HepG2 (cell line): Measurements from ENCODE around the gene PRKAR1B. TPM values are rescaled to one million over a fixed set of nuclear protein-coding genes. Genes with fewer than 3 reads are reported as not detected.

Experiments used
- E2F5 ChIP-seq: sonication (generic); formaldehyde crosslinking; conservative IDR thresholded peaks from 2 replicates; pipeline ENCODE4 v1.4.0; 2020; ENCODE audit warnings: missing genetic modification reagents
- GATAD2A ChIP-seq: IDR thresholded peaks from 2 replicates; pipeline ENCODE4 v1.6.1; 2016
- JUN ChIP-seq: sonication (generic); formaldehyde crosslinking; IDR thresholded peaks from 2 replicates; pipeline ENCODE4 v1.4.0; 2020; ENCODE audit warnings: mild to moderate bottlenecking, missing genetic modification reagents
- KLF12 ChIP-seq: sonication (generic); formaldehyde crosslinking; IDR thresholded peaks from 2 replicates; pipeline ENCODE4 v1.4.0; 2020; ENCODE audit warnings: missing genetic modification reagents, borderline replicate concordance
- KLF6 ChIP-seq: IDR thresholded peaks from 2 replicates; pipeline ENCODE4 v1.8.0; 2016; ENCODE audit warnings: missing biosample characterization, missing genetic modification reagents
- MXD4 ChIP-seq: IDR thresholded peaks from 2 replicates; pipeline ENCODE4 v1.6.1; 2016; ENCODE audit warnings: mild to moderate bottlenecking, missing biosample characterization, missing genetic modification reagents
- MYNN ChIP-seq: sonication (generic); formaldehyde crosslinking; IDR thresholded peaks from 2 replicates; pipeline ENCODE4 v1.4.0; 2020; ENCODE audit warnings: mild to moderate bottlenecking, low read depth, missing genetic modification reagents
- PCBP1 ChIP-seq: fragments of 200-400 bp; formaldehyde crosslinking; IDR thresholded peaks from 2 replicates; pipeline ENCODE4 v1.6.1; 2017; ENCODE audit warnings: mild to moderate bottlenecking, low read depth, low read length, borderline replicate concordance
- PRPF4 ChIP-seq: fragments of 200-400 bp; formaldehyde crosslinking; IDR thresholded peaks from 2 replicates; pipeline ENCODE4 v1.6.1; 2016; ENCODE audit warnings: low read length, low read depth; ENCODE audit not compliant: poor library complexity, severe bottlenecking
- PTBP1 ChIP-seq: fragments of 200-400 bp; formaldehyde crosslinking; IDR thresholded peaks from 2 replicates; pipeline ENCODE4 v1.6.1; 2018; ENCODE audit warnings: low read length, low read depth; ENCODE audit not compliant: poor library complexity, severe bottlenecking
- REST ChIP-seq, 2 experiments: IDR thresholded peaks; 2 replicates each; pipeline ENCODE4 v1.6.1; 2011 to 2012; ENCODE audit warnings: low read length in 2 of 2, borderline replicate concordance in 1 of 2, low read depth in 1 of 2, mild to moderate bottlenecking in 1 of 2, moderate library complexity in 1 of 2
- YEATS2 ChIP-seq: sonication (generic); formaldehyde crosslinking; IDR thresholded peaks from 2 replicates; pipeline ENCODE4 v1.4.0; 2020; ENCODE audit warnings: missing genetic modification reagents, borderline replicate concordance
- ZBTB25 ChIP-seq: IDR thresholded peaks from 2 replicates; pipeline ENCODE4 v1.6.1; 2018; ENCODE audit warnings: missing genetic modification reagents
- ZNF225 ChIP-seq: sonication (generic); formaldehyde crosslinking; IDR thresholded peaks from 2 replicates; pipeline ENCODE4 v1.4.0; 2020; ENCODE audit warnings: mild to moderate bottlenecking, missing genetic modification reagents
- ZNF431 ChIP-seq: sonication (generic); formaldehyde crosslinking; IDR thresholded peaks from 2 replicates; pipeline ENCODE4 v1.9.0; 2022; ENCODE audit warnings: missing genetic modification reagents, low read depth, mild to moderate bottlenecking, borderline replicate concordance
- ZNF777 ChIP-seq: sonication (generic); formaldehyde crosslinking; IDR thresholded peaks from 2 replicates; pipeline ENCODE4 v1.4.0; 2020; ENCODE audit warnings: missing genetic modification reagents
- ZNF841 ChIP-seq: sonication (generic); formaldehyde crosslinking; IDR thresholded peaks from 2 replicates; pipeline ENCODE4 v1.8.1; 2023; ENCODE audit warnings: missing genetic modification reagents, borderline replicate concordance
- polyA plus RNA-seq, 8 experiments: library from polyadenylated mRNA; depleted of rRNA in 3 of 8; stranded (reverse) in 7 of 8; unstranded in 1 of 8; fragments of >200 nt; fragmentation: Illumina TruSeq in 4 of 8; extraction: Trizol in 4 of 8; gene quantifications; 2 replicates each; pipeline versions ENCODE4 v1.2.1 to v1.2.3, GENCODE V29; 2011 to 2016; ENCODE audit warnings: low read depth in 4 of 8, missing spikeins in 1 of 8, mixed read lengths in 1 of 8; ENCODE audit not compliant: insufficient read depth in 1 of 8
- total RNA-seq, 5 experiments: library from RNA; depleted of rRNA; stranded (reverse); fragments of >200 nt; fragmentation: Illumina TruSeq; extraction: Trizol; gene quantifications; 2 replicates each; pipeline ENCODE4 v1.2.3, GENCODE V29; 2016; ENCODE audit warnings: low read depth in 1 of 5
- TF ChIP-seq, protein P1 (sequence below): sonication (generic); formaldehyde crosslinking; IDR thresholded peaks from 2 replicates; pipeline ENCODE4 v1.4.0; 2020; ENCODE audit warnings: missing genetic modification reagents, borderline replicate concordance
- TF ChIP-seq, protein P2 (sequence below): sonication (generic); formaldehyde crosslinking; IDR thresholded peaks from 2 replicates; pipeline ENCODE4 v1.4.0; 2020; ENCODE audit warnings: mild to moderate bottlenecking, missing genetic modification reagents

Gene PRKAR1B
- total and polyA plus RNA-seq, 2 of the 13 experiments (the other 11 are each of a cell fraction or from before 2014, with no cell fraction given): 7.9 to 28.2 TPM

GRCh38 chr7:503575-504111 is 223.4 kb downstream of the PRKAR1B start (continued):
- TF ChIP-seq, protein P1, sequence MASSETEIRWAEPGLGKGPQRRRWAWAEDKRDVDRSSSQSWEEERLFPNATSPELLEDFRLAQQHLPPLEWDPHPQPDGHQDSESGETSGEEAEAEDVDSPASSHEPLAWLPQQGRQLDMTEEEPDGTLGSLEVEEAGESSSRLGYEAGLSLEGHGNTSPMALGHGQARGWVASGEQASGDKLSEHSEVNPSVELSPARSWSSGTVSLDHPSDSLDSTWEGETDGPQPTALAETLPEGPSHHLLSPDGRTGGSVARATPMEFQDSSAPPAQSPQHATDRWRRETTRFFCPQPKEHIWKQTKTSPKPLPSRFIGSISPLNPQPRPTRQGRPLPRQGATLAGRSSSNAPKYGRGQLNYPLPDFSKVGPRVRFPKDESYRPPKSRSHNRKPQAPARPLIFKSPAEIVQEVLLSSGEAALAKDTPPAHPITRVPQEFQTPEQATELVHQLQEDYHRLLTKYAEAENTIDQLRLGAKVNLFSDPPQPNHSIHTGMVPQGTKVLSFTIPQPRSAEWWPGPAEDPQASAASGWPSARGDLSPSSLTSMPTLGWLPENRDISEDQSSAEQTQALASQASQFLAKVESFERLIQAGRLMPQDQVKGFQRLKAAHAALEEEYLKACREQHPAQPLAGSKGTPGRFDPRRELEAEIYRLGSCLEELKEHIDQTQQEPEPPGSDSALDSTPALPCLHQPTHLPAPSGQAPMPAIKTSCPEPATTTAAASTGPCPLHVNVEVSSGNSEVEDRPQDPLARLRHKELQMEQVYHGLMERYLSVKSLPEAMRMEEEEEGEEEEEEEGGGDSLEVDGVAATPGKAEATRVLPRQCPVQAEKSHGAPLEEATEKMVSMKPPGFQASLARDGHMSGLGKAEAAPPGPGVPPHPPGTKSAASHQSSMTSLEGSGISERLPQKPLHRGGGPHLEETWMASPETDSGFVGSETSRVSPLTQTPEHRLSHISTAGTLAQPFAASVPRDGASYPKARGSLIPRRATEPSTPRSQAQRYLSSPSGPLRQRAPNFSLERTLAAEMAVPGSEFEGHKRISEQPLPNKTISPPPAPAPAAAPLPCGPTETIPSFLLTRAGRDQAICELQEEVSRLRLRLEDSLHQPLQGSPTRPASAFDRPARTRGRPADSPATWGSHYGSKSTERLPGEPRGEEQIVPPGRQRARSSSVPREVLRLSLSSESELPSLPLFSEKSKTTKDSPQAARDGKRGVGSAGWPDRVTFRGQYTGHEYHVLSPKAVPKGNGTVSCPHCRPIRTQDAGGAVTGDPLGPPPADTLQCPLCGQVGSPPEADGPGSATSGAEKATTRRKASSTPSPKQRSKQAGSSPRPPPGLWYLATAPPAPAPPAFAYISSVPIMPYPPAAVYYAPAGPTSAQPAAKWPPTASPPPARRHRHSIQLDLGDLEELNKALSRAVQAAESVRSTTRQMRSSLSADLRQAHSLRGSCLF: no peak
- TF ChIP-seq E2F5 (CRISPR knock-in tag): no peak
- TF ChIP-seq, protein P2, sequence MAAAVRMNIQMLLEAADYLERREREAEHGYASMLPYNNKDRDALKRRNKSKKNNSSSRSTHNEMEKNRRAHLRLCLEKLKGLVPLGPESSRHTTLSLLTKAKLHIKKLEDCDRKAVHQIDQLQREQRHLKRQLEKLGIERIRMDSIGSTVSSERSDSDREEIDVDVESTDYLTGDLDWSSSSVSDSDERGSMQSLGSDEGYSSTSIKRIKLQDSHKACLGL (CRISPR knock-in tag): no peak
- TF ChIP-seq REST (IDR thresholded peaks at IDR 0.05; ENCODE audit: borderline replicate concordance in 1 of 2, low read depth in 1 of 2, low read length in 2 of 2): no peak
- no peak for TF ChIP-seq PCBP1
- no peak for TF ChIP-seq ZBTB25 (CRISPR knock-in tag)
- no peak for TF ChIP-seq KLF6
- no peak for TF ChIP-seq PRPF4
- peak; percentile 65; the same call in 1 of the 2 replicates for TF ChIP-seq JUN (CRISPR knock-in tag)
- no peak for TF ChIP-seq MYNN (CRISPR knock-in tag)
- TF ChIP-seq MXD4 (CRISPR knock-in tag): no peak; the same call in 1 of the 2 replicates
- no peak for TF ChIP-seq ZNF777 (CRISPR knock-in tag)
- TF ChIP-seq ZNF841: no peak
- no peak for TF ChIP-seq ZNF225 (CRISPR knock-in tag)
- peak; percentile 37; the same call in 1 of the 2 replicates for TF ChIP-seq YEATS2 (CRISPR knock-in tag)
- TF ChIP-seq KLF12 (CRISPR knock-in tag): peak; percentile 50; the same call in 1 of the 2 replicates
- peak; percentile 85 for TF ChIP-seq GATAD2A (CRISPR knock-in tag)
- no peak for TF ChIP-seq PTBP1
- TF ChIP-seq ZNF431: no peak
